HL-60 (cell line): ENCODE measurements around the gene LRRC4B.

Experiments
- DNase-seq, 2 experiments: peaks; one replicate each; pipeline ENCODE4 v3.0.0-alpha.2; 2010 to 2020; ENCODE audit warnings: low read depth in 1 of 2, low spot score in 1 of 2
- H3K27ac ChIP-seq: fragments of 250-450 bp; sonication (Bioruptor Pico); replicated peaks from 2 replicates; pipeline ENCODE4 v1.5.1; 2020; ENCODE audit warnings: mild to moderate bottlenecking, moderate library complexity
- H3K27me3 ChIP-seq: fragments of 250-450 bp; sonication (Bioruptor Pico); 2 replicates; pipeline ENCODE4 v1.5.1; 2021; ENCODE audit warnings: mild to moderate bottlenecking, moderate library complexity; ENCODE audit not compliant: insufficient read depth, poor library complexity, severe bottlenecking
- H3K4me3 ChIP-seq: replicated peaks from 2 replicates; pipeline ENCODE4 v1.5.1; 2011; ENCODE audit warnings: mild to moderate bottlenecking, control low read depth, low read length; ENCODE audit not compliant: insufficient read depth
- CTCF ChIP-seq: IDR thresholded peaks from one replicate; pipeline ENCODE4 v1.5.1; 2011; ENCODE audit warnings: low read length, control low read depth, inconsistent platforms; ENCODE audit not compliant: insufficient read depth
- GABPA ChIP-seq: IDR thresholded peaks from 2 replicates; pipeline ENCODE4 v1.6.1; 2012; ENCODE audit warnings: low read depth
- POLR2AphosphoS5 ChIP-seq: IDR thresholded peaks from 2 replicates; pipeline ENCODE4 v1.6.1; 2012; ENCODE audit warnings: low read depth
- REST ChIP-seq: IDR thresholded peaks from 2 replicates; pipeline ENCODE4 v1.6.1; 2012; ENCODE audit warnings: low read depth; ENCODE audit not compliant: insufficient replicate concordance
- SPI1 ChIP-seq: IDR thresholded peaks from 2 replicates; pipeline ENCODE4 v1.6.1; 2012; ENCODE audit warnings: low read depth, mild to moderate bottlenecking, borderline replicate concordance

The LRRC4B gene

GRCh38 chr19:50506700-50507099 is 61.5 kb downstream of the LRRC4B start:
- no peak for TF ChIP-seq GABPA
- Histone ChIP-seq H3K27ac (no peak overlapping the region), H3K4me3 (no peak overlapping the region), H3K27me3 (no peaks in the 10 kb centered on the region)
- no peak for DNase-seq

GRCh38 chr19:50505856-50506611 is 62.2 kb downstream of the LRRC4B start:
- H3K27me3 ChIP-seq = no peaks in the 10 kb centered on the region
- TF ChIP-seq SPI1 = no peak
- no peak for TF ChIP-seq CTCF
- TF ChIP-seq GABPA = no peak
- TF ChIP-seq POLR2AphosphoS5 = no peak
- no peak for TF ChIP-seq REST
- no peak overlapping the region for H3K4me3 ChIP-seq

GRCh38 chr19:50501568-50502475 is 66.4 kb downstream of the LRRC4B start:
- no peak overlapping the region for H3K4me3 ChIP-seq
- no peak for TF ChIP-seq SPI1
- TF ChIP-seq POLR2AphosphoS5 = no peak
- no peak for TF ChIP-seq REST
- no peak for TF ChIP-seq CTCF
- no peak for TF ChIP-seq GABPA
- H3K27me3 ChIP-seq = no peaks in the 10 kb centered on the region
- no peak for DNase-seq
- H3K27ac ChIP-seq = no peak overlapping the region

More at GRCh38 chr19:50505856-50506611, 62.2 kb downstream of the LRRC4B start:
- DNase-seq = no peak
- no peak overlapping the region for H3K27ac ChIP-seq

GRCh38 chr19:50501186-50501567 is 67.1 kb downstream of the LRRC4B start:
- H3K27ac ChIP-seq = no peak overlapping the region

More at GRCh38 chr19:50501186-50501567, 67.1 kb downstream of the LRRC4B start:
- no peak for TF ChIP-seq GABPA
- H3K27me3 ChIP-seq = no peaks in the 10 kb centered on the region
- no peak overlapping the region for H3K4me3 ChIP-seq
- no peak for DNase-seq
